CD4-positive, alpha-beta T cell treated with Interleukin-6 for 4 hours (primary cell): ENCODE results near the gene ECT2L.

Experiments used
- DNase-seq: peaks from one replicate; pipeline ENCODE4 v3.0.0-alpha.2; 2020; ENCODE audit warnings: mixed read lengths

The ECT2L gene

GRCh38 chr6:138795809-138796603 lies at the start of gene ECT2L:
Gene ECT2L, plus strand, starts transcription at chr6:138796087. Its CDS starts 17,188 bp downstream, at chr6:138813275.
- no peak for DNase-seq

GRCh38 chr6:138752017-138752416 lies 43.9 kb upstream of the ECT2L start:
- no peak for DNase-seq

GRCh38 chr6:138757136-138757535 lies 38.8 kb upstream of the ECT2L start:
- no peak for DNase-seq

GRCh38 chr6:138765896-138766655 lies 29.8 kb upstream of the ECT2L start:
- DNase-seq = no peak

- DNase-seq = no peak
Measured at GRCh38 chr6:138769102-138769676, 26.7 kb upstream of the ECT2L start.

GRCh38 chr6:138772596-138773176 lies 23.2 kb upstream of the ECT2L start:
- no peak for DNase-seq

GRCh38 chr6:138773177-138774091 lies 22.5 kb upstream of the ECT2L start, which contains the start of gene CCDC28A:
Gene CCDC28A, plus strand, starts transcription at chr6:138773769. Its CDS starts 2,352 bp downstream, at chr6:138776121.
- DNase-seq = peak; percentile 95

- DNase-seq = no peak
Measured at GRCh38 chr6:138774370-138774769, 21.5 kb upstream of the ECT2L start.

- no peak for DNase-seq
Measured at GRCh38 chr6:138776659-138777058, 19.2 kb upstream of the ECT2L start.

GRCh38 chr6:138778331-138778730 lies 17.6 kb upstream of the ECT2L start:
- no peak for DNase-seq

- DNase-seq = no peak
Measured at GRCh38 chr6:138782243-138782642, 13.6 kb upstream of the ECT2L start.

- no peak for DNase-seq
Measured at GRCh38 chr6:138785079-138785478, 10.8 kb upstream of the ECT2L start.

- no peak for DNase-seq
Measured at GRCh38 chr6:138785980-138786379, 9.9 kb upstream of the ECT2L start.

GRCh38 chr6:138787138-138787537 lies 8.7 kb upstream of the ECT2L start:
- no peak for DNase-seq

- no peak for DNase-seq
Measured at GRCh38 chr6:138796771-138797170, 884 bp downstream of the ECT2L start.

GRCh38 chr6:138797806-138798446 lies 2.0 kb downstream of the ECT2L start:
- DNase-seq = no peak

GRCh38 chr6:138800377-138801150 lies 4.7 kb downstream of the ECT2L start:
- no peak for DNase-seq

- no peak for DNase-seq
Measured at GRCh38 chr6:138803331-138803730, 7.4 kb downstream of the ECT2L start.

GRCh38 chr6:138803861-138804260 lies 8.0 kb downstream of the ECT2L start:
- no peak for DNase-seq

- DNase-seq = no peak
Measured at GRCh38 chr6:138805016-138805765, 9.3 kb downstream of the ECT2L start.
